Choroid plexus epithelial cell (primary cell): Measurements from ENCODE around the gene SLC30A7.

Source experiments
- DNase-seq: peaks from one replicate; pipeline ENCODE4 v3.0.0-alpha.2; 2010; ENCODE audit warnings: low read depth
- H3K4me3 ChIP-seq: 2 replicates; pipeline ENCODE4 v1.5.1; 2011; ENCODE audit warnings: low read depth, mild to moderate bottlenecking, control low read depth, low read length, moderate library complexity
- CTCF ChIP-seq: conservative IDR thresholded peaks from 2 replicates; pipeline ENCODE4 v1.5.1; 2011; ENCODE audit warnings: low read depth, mild to moderate bottlenecking, control low read depth, inconsistent platforms, low read length, moderate library complexity

Gene SLC30A7

GRCh38 chr1:101008229-101008834 is 112.4 kb downstream of the SLC30A7 start:
- H3K4me3 ChIP-seq: no peak overlapping the region
- TF ChIP-seq CTCF: no peak
- DNase-seq: peak; percentile 48

- no peak for DNase-seq
- no peak overlapping the region for H3K4me3 ChIP-seq
- TF ChIP-seq CTCF: no peak
These were observed 117.9 kb downstream of the SLC30A7 start for GRCh38 chr1:101013776-101014175.

GRCh38 chr1:101017448-101017847 is 121.6 kb downstream of the SLC30A7 start:
- TF ChIP-seq CTCF: no peak
- no peak for DNase-seq
- no peak overlapping the region for H3K4me3 ChIP-seq

- H3K4me3 ChIP-seq: no peak overlapping the region
- peak; percentile 82 for DNase-seq
- TF ChIP-seq CTCF: no peak
These were observed 126.4 kb downstream of the SLC30A7 start for GRCh38 chr1:101022294-101022693.

- H3K4me3 ChIP-seq: peak overlapping the region; percentile 83
- TF ChIP-seq CTCF: no peak
- DNase-seq: peak; percentile 35
These were observed 129.4 kb downstream of the SLC30A7 start for GRCh38 chr1:101025283-101025656.

- peak within 1 kb of the TSS; percentile 83 for H3K4me3 ChIP-seq
- TF ChIP-seq CTCF: no peak
- DNase-seq: peak; percentile 93
These were observed 130.0 kb downstream of the SLC30A7 start, which contains the start of gene DPH5 for GRCh38 chr1:101025657-101026429. TSS of gene DPH5 (minus strand) at chr1:101025784. CDS start at chr1:101025443, 341 bp downstream.

- no peak for DNase-seq
- TF ChIP-seq CTCF: no peak
- H3K4me3 ChIP-seq: peak overlapping the region; percentile 83
These were observed 130.5 kb downstream of the SLC30A7 start for GRCh38 chr1:101026430-101026788.
